ENCODE data around the gene EIF4E.
"Not testable (repeated sequence)": the region's sequence is repeated elsewhere in the genome, so short reads cannot be mapped to it uniquely, and the experiment has no call there.

The EIF4E gene, protein sequence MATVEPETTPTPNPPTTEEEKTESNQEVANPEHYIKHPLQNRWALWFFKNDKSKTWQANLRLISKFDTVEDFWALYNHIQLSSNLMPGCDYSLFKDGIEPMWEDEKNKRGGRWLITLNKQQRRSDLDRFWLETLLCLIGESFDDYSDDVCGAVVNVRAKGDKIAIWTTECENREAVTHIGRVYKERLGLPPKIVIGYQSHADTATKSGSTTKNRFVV

DNA sequence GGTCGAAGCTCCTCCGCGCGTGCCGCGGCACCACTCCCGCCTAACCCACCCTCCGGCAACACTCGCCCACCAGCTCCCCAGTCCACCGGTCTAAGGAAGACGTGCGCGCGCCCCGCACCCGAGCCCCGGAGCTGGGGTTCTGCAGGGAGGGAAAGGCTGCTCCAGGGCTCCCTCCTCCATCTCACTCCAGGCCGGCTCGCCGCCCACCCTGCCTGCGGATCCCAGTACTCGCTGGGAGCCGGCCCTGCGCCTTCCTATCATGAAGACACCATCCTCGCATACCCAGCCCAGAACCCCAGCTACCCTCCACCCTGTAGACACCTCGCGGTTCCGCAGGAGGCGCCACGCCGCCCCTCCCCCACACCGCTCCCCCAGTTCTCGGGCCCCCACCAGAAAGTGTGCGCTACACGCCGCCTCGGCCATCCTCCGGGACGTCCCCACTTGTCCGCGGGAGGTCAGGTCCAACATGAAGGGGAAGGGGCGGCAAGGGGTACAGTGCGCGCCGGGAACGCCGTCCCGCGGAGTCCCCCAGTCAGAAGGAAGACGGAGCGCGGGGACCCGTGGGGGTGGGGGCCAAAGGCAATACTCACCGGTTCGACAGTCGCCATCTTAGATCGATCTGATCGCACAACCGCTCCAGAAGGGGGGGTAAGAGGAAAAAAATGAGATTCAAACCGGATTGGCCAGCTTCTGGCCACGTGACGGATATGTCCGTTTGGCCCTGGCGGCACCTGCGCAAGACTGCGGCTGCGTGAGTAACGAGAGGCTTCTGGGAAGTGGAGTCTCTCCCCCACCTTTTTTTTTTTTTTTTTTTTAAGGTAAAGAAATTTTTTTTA lies at the start of gene EIF4E:
Gene EIF4E (minus strand): TSS at position 629 of the 836 bp plus-strand sequence. CDS start 21 bp downstream, at position 608.
- DNase-seq = peak; percentile 93

DNA sequence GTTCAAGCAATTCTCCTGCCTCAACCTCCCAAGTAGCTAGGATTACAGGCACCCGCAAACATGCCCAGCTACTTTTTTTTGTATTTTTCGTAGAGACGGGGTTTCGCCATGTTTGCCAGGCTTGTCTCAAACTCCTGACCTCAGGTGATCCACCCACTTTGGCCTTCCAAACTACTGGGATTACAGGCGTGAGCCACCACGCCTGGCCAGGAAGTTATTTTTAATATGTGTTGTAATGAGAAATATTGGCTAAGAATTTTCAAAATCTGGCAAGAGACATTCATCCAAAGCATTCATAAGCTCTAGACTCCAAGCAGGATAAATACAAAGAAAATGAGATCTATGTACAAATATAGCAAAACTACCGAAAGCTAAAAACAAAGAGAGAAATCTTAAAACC lies 48.6 kb upstream of the EIF4E start:
- no peak for DNase-seq

DNA sequence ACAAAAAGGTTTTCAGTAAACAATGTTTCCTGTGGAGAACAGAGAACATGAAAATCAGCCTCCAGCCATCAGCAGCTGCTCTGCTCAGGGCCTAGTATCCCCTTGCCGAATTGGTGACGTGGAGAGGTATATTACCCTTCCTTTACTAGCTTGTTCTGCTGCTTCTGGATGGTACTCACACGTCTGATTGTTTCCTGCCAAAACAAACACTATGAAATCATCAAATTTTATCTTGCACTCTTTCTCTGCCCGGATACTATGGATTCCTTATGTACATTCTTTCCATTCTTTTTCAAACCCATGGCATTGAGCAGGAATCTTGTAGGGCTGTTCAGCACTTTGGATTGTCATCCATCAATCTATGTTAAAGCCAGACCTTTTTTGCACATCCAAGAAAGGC lies 47.8 kb upstream of the EIF4E start:
- no peak for DNase-seq

DNA sequence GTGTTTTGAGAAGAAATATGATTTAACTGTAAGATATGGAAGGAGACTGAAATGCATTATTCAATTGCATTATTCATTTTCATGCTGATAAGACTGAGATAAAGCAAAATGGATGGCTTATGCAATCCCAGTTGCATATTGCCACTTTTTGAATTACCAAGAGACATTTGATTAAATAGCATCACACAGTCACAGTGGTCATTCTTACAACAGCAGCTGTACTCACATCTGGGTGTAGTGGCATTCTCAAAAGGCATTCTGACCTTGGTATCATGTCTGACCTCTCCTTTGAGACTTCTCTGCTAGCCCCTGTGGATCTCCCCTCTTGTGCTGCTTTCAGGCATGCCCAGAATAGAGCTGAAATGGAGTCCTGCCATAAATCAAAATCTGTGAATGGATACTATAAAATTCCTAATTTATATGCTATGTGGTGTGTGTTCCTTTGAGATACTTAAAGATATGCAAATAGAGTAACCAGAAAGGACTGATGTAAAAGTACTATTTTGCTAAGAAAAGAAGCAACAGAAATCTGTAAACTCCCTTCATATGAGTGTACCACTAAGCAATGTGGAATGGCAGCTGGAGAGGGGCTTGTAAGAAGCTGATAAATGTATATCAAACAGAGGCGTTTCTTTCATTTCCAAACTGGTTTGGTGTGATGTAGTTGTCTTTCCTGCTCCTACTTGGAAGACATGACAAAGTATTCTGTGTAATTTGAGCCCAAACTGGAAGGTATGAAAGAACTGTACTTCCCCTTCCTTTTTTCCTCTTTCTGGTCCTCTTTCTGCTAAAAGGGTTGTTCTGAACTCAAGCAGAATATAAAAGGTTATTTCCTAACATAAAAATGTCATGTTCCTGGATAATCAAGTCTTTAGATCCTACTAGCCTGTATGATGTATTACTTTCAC lies 41.2 kb upstream of the EIF4E start:
- no peak for DNase-seq

DNA sequence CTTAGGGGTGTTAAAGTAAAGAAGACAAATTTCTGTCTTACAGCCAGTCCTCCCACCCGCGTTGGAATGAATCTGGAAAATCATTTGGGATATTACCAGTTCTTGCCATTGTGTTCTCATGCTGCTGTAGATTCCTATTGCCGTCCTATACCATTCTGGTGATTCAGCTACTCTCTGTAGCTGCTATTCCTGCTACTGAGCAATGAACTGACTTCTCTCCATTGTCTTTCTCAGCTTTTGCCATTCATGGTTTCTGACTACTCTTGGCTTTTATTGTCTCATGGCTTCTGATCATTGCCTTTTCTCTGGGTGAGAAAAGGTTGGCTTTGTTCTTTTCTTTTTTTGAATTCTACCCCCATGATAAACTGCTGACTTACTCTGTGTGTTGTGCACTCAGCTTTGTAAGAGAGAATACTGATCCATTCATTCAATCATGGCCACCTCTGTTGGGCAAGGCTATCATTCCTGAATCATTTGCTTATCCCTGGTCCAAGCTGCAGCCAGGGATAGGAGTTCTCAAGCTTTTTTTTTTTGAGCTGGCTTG lies 38.9 kb upstream of the EIF4E start:
- DNase-seq = no peak

DNA sequence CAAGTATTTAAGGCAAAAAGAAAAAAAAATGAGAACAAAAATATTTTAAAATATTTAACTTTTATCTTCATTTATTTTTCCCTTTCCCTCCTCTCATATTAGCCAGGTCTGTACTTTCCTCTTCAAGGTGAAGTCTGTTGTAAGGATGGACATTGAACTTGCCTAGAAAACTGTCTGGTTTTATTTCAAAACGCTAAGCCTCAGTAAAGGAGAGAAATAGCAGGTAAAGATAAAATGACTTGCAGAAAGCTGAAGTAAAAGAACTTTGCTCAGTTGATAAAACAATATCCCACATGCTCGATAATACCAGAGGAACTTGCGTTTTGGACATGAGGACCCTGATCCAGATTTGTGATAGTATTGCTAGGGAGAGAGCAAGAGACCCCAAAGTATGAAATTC lies 38.0 kb upstream of the EIF4E start:
- DNase-seq = no peak

DNA sequence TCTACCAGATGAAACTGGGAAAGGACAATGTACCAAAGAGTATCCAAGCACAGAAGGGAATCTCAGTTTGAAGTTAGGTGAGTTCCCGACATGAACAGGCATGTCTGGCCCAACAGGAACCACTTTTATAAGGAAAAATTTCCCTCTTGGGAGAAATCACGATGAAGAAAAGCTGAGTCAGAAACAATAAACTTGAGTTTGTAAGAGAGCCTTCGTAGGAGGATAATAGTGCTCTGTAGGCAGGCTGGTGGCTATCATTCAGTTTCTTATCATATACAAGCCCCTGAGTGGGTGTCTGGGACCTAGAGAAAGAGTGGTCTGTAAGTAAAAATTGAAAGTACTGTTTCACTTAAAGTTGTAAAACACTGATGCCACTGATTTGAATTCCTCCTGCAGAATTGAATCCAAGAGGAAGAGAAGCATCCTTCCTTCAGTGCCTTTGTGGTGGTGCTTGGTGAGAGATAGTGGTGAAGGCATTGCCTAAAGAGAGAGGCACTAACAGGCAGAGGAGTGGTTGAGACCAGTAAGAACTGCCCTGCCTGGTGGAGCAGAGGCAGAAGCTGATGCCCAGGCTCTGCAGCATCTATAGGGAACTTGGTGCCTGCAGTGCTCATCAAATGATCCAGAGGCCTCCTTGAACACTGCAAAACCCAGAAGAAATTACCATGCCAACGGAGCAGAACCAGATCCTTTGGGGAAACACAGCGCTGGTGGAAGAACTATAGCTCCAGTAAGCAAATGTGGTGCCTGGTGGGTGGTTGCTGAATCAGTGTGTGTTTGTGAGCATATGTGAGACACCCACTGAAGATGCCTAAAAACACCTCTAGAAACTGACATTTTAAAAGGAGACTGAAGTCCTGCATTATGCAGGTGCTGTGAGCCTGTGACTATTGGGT lies 34.9 kb upstream of the EIF4E start:
- no peak for DNase-seq

DNA sequence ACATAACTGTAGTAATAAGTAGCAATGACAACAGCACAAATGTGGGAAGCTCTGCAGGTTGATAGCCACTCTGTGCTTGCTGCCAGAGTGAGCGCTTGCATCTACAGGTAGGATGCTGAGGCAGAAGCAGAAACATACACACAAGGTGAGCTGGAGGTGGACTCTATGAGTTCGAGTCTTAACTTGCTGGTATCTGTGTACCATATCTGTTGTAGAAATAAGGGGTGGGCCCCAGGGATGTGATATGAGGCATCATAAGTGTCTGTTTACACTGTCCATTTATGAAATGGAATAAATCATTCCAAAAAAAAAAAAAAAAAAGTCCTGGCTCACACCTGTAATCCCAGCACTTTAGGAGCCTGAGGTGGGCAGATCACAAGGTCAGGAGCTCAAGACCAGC lies 32.8 kb upstream of the EIF4E start:
- no peak for DNase-seq

DNA sequence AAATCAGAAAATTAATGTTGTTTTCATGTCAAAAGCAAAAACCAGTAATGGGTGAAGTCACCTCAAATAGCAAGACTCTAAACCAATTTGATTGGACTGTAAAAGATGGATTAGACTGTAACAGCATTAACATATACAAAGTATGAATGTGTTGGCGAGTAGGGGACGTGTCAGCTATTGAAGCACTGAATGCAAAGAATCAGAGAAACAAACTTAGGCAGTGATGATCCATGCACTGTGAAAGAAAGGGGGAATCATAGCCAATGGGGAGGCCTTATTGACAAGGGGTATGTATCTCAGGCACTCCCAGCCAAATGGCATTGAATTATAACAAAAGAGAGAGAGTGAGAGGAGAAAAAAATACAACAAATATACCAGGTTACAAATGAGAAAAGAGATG lies 30.5 kb upstream of the EIF4E start:
- DNase-seq = no peak

DNA sequence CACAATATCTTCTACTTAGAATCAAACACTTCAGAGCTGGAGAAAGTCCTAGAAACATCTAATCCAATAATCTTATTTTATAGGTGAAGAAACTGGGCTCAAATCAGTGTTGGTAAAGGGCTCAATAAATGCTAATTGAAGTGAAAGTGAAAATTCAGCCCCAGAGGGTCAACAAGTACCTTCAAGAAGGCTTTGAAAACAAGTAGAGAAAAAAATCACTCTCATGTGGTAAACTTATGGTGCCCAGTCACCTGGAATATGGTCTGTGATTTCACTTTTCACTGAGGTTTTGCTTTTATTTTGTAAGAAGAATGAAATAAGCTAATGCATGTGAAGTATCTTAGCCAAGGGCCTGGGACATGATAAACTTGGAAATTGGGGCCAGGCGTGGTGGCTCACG lies 29.1 kb upstream of the EIF4E start:
- DNase-seq = no peak

DNA sequence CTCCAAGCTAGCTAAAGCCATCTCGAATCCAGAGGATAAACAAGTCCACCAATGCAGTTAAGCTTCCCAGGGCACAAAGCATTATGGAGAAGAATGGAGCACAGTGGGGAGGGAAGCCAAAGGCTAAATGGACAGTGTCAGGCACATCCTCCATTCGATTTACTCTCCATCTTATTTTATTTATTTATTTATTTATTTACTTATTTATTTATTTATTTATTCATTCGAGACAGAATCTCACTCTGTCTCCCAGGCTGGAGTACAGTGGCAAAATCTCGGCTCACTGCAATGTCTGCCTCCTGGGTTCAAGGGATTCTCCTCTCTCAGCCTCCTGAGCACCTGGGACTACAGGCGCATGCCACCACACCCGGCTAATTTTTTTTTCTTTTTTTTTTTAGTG lies 26.3 kb upstream of the EIF4E start:
- DNase-seq = no peak

DNA sequence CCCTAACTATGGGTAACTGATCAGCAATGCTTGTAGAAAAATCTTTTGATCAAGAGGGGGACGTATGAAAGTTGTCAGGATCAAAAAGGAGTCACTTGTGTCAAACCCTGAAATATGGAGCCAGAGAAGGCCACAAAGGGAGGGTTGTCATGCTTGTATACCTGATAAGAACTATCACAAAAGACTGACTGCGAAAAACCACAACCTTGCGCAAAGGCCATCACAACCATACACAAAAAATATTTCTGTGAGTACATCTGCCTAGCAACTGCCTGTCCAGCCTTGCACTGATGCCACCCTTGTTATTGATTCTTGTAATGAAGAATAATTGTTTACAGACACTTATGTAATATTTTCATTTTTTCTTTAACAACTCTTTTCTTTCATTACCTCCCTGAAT lies 22.8 kb upstream of the EIF4E start:
- DNase-seq = no peak

DNA sequence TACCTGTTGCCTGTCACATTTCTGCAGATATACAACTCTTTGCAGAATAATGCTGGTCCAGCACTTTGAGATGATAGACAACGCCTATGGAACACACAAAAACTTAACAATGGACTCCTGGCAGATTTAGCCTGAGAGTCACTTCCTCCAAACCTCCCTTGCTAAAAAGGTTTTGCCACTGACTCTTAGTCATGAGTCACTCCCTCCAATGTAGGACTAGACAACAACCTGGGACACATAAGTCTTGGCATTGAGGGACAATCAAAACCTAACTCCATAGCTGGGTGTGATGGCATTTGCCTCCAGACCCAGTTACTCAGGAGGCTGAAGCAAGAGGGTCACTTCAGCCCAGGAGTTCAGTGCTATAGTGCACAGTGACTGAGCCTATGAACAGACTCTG lies 22.0 kb upstream of the EIF4E start:
- DNase-seq = no peak

DNA sequence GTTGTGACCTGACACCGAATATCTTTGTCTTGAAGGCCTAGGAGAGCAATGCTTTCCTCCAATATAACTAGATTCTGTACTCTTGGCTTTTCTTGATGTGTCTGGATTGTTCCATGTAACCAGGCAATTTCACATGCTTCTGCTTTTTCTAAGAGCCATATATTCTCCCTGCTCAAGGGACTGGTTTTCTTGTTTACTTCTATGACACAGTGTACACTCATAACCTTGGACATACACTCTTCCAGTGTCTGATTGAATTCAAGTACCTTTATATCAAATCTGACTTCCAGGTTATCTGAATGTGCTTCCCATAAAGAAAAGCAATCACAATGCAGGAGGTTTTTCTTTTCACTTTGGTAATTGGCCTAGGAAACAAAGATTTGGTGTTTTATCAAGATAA lies 17.4 kb upstream of the EIF4E start:
- DNase-seq = no peak

DNA sequence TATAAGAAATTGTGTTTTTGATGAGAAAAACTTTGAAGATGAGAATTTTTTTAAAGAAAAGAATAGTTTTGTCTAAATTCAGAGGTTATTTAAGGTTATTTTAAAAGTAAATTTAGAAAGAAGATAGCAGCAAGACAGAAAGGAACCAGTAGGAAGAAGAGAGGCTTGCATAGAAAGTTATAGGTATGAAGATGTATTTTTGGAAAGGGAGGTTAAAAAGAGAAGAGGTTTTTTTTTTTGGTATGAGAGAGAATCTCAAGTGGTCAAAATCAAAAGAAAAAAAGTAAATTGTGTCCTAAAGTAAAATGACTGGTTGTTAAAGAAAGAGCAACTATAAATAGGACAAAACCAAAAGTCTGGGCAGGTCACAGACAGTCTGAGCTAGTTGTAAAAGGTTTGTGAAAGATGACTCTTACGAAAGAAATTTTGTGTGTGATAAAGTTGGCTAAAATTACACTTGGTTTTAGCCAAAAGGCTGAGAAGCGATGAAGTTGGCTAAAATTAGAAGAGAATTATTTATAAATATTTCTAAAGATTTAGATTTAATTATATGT lies 16.4 kb upstream of the EIF4E start:
- no peak for DNase-seq

DNA sequence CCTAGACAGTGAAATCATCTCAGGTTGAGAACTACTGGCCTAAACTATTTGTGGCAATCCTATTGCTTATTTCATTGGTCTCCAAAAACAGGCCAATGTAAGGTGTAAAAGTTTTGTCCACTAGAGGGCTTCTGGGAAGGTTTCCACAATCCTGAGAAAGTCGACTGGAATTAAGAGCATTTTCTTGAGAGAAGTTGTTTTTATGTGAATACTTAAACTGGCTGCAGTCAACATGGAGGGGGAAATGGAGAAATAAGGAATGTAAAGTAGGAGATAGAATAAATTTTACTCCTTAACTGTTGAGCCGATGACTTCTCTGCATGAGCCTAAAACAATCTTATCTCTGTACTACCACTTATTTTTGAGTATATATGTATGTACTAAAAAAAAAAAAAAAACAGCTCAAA lies 11.0 kb upstream of the EIF4E start:
- DNase-seq = no peak

DNA sequence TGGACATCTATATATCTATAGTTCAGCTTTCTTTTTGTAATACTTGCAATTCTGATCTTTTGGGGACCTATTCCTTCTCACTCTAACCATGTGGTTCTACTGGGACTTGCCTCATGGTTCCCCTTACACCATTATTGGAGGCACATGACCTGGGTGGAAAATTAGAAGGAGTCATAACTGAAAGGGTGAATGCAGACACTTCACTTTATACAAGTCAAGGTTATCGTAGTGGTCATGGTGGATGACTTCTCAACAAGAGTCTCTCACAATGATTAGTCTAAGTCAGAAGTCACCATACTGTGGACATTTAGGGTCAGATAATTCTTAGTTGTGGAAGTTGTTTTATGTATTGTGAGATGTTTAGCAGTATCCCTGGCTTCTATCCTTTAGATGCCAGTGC lies 10.5 kb upstream of the EIF4E start:
- no peak for DNase-seq

DNA sequence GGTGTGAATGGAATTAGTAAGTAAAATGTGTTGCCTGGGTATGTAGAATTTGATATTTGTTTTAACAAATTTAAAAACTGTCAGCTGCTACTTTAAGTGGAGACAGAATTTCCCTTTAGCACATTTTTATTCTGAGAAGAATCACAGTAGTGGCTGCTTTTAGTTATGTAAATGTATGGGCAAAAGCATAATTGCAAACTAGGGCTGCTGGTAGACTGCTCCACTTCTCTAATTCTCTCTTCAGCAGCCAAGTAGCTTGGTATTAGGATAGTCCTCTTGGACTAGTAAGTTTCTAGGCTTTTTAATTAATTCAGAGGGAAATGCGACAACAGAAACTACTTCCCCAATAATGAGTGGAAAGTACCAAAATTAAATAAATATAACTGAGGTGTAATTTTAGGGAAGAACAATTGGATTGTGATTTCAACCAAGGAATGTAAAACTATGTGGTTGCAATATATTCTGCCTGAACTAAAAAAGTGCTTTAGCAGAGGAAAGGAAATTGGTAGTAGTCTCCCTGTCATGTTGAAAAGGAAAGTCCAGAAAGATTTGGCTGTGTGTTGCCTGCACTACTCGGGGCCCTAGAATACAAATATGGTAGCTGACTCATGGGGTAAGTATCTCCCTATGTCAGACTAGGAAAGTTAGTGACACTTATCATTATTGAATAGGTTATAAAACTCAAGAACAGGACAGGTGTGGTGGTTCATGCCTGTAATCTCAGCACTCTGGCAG lies 9.2 kb upstream of the EIF4E start:
- no peak for DNase-seq

DNA sequence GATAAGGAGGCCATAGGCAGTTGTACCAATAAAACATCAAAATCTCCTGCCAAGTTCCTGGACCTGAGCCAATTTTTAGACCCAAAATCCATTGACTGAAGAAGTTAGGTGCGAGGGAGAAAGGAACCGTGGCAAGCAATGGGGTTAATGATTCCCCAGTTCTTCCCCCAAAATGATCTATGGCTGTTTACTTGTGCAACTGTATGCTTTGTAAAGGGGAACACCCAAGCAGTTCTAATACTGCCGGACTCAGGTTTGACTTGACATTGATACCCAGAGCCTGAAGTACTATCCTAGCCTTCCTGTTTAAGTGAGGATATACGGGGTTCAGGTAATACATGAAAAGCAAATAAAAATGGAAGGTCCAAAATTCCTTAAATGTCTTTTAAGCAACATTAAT lies 6.7 kb upstream of the EIF4E start:
- DNase-seq = no peak

DNA sequence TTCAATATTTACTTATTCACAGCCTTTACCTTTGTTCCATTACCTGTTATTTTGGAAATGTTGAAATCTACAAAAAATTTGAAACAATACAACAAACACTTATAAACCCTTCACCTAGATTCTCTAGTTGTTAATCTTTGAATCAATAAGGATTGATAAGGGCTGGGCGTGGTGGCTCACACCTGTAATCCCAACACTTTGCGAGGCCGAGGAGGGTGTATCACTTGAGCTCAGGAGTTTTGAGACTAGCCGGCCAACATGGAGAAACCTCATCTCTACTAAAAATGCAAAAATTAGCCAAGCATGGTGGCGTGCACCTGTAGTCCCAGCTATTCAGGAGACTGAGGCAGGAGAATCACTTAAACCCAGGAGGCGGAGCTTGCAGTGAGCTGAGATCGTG lies 5.9 kb upstream of the EIF4E start:
- DNase-seq = not testable (repeated sequence)

DNA sequence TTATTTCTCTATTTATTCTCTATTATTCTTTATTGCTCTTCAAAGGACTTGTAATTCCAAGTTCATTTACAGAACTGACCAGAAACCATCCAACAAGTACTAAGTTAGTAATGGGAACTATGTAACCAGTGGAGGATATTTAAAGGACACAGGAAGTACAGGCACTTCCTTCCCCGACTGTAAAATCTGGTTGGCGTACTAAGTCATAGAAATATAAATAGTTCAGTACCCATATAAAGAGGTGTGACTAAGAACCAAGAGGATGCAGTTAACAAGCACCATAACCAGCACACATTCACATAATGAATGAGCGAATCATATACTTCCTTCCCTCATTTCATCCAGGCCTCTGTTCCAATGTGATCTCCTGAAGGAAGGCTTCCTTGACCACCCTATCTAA lies 3.6 kb upstream of the EIF4E start:
- DNase-seq = no peak
